NCI-H2196 treated with DMSO at 0.1 percent for 48 hours (cell line): ENCODE data around the gene RAP1GDS1.
"Not testable (repeated sequence)": the region's sequence is repeated elsewhere in the genome, so short reads cannot be mapped to it uniquely, and the experiment has no call there.

Experiments used
- DNase-seq: peaks from one replicate; lab custom pipeline; 2025; ENCODE audit not compliant: unreplicated experiment; lab: John Stamatoyannopoulos, UW

RAP1GDS1 gene

GRCh38 chr4:98288671-98289070 lies 27.5 kb downstream of the RAP1GDS1 start:
- DNase-seq: not testable (repeated sequence)

DNA sequence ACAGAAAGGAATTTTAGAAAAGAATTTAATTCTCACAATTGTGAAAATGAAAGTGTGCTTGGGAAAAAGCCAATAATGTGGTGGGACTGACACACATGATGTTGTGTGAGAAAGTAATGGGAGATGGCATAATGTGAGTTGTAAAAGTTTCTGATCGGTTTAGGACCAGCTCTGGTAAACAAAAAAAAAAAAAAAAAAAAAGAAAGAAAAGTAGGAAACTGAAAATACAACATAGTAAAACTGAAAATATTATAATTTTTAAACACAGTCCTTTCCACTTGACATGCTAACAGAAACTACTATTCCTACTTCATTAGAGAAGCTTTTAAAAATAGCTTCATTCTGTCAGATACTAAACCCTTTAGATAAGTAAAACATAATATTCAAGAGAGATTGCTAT lies 28.2 kb downstream of the RAP1GDS1 start:
- no peak for DNase-seq

GRCh38 chr4:98290511-98290910 lies 29.3 kb downstream of the RAP1GDS1 start:
- no peak for DNase-seq

DNA sequence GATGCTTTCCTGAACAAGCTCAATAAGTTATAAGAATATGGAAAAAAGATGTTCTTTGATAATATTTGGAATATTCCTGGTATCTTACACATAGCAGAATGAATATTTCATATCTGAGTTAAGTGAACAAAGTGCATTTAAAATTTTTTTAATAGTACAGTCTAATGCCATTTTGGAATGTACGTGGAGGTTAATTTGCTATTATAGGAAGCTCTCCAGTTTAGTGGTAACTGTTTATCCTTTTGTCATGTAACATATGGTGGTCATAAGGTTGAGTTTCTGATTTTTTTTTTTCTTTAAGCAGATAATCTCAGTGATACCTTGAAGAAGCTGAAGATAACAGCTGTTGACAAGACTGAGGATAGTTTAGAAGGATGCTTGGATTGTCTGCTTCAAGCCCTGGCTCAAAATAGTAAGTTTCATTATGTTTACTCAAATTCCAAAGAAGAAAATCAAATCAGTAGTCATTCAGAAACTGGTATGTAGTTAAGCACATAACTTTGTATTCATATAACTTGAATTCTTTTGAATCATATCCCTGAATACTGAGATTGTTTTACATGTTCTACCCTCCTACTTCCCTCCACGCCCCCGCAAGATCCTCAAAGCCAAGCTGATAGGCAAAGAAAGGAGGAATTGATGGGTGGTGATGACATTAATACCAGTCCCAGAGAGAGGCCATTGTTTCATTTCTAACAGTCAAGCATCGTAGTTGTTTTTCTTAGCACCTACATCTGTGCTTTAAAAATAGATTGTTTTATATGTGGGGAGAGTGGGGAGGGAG lies 32.1 kb downstream of the RAP1GDS1 start:
- no peak for DNase-seq

GRCh38 chr4:98298022-98298421 lies 36.8 kb downstream of the RAP1GDS1 start:
- no peak for DNase-seq

- no peak for DNase-seq
Observed at GRCh38 chr4:98300706-98301105, 39.5 kb downstream of the RAP1GDS1 start.

DNA sequence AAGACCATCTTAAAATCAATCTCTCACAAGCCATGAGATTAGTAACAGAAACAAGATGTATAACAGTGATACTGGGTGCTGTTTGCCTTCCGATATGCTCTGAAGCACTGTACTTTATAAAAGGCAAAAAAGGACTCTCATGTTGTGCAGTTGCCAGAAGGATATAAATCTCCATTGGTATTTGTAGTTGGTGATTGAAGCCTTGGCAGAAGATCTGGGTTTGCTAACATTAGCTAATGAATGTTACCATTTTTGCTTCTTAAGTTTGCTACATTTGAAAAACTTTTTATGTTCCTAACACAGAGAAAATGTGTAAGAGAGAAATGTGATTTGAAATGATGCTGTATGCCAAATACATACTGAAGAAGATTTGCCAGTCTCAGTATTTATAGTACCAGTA lies 44.4 kb downstream of the RAP1GDS1 start:
- no peak for DNase-seq

- no peak for DNase-seq
Observed at GRCh38 chr4:98310867-98311266, 49.7 kb downstream of the RAP1GDS1 start.

- no peak for DNase-seq
Observed at GRCh38 chr4:98311656-98312055, 50.5 kb downstream of the RAP1GDS1 start.

DNA sequence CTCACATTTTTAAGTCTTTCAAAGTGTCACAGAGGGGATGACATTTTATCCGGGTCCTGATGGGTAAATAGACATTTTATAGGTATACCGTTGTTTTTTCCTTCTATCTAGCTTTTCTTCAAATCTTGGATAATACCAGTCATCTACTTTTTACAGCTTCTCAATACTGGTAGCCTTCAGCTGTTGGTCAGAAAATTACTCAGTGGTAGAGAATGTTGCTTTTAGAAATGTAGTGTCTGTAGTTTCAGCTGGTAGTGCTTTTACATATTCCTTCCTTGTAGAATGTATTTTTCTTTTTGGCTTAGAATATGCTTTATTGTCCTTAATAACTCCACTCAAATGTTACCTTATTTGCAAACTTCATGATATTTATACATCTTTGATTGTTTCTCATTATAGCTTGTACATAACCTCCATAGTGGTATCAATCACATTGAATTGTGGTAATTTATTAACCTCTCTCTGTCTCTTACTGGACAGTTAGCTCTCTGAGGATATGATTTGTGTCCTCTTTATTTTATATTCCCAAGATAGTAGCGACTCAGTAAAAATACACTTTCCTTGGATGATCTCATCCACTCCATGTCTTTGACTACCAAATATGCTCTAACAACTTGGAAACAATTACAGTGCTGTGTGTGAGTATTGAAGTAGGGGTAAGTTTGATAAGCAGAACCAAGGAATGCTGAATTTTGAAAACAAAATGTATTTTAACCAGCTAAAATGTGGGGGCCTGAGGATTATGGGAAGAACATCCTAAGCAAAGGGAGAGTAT lies 53.8 kb downstream of the RAP1GDS1 start:
- no peak for DNase-seq

- DNase-seq: no peak
Observed at GRCh38 chr4:98318521-98318920, 57.3 kb downstream of the RAP1GDS1 start.

DNA sequence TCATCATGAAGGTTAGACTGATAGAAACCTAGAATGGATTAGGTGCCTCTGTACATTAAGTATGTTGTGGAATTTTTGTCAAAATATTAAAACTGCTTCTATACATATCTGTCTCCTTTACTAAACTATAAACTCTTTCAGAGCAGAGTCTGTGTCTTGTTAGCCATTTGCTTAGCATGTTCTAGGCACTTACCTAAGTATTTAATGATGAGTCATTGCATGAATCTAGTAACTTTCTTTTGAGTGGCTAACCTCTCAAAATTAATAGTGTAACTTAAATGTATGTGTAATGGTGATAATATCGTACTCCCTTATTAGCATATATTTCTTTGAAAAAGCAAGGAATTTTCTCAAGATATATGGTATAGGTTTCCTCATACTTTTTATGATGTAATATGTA lies 57.8 kb downstream of the RAP1GDS1 start:
- no peak for DNase-seq

- no peak for DNase-seq
Observed at GRCh38 chr4:98326168-98326567, 65.0 kb downstream of the RAP1GDS1 start.

GRCh38 chr4:98327694-98328093 lies 66.5 kb downstream of the RAP1GDS1 start:
- DNase-seq: no peak

GRCh38 chr4:98329879-98330640 lies 68.9 kb downstream of the RAP1GDS1 start:
- DNase-seq: not testable (repeated sequence)

GRCh38 chr4:98332017-98332416 lies 70.8 kb downstream of the RAP1GDS1 start:
- DNase-seq: no peak

- no peak for DNase-seq
Observed at GRCh38 chr4:98334461-98334860, 73.3 kb downstream of the RAP1GDS1 start.

DNA sequence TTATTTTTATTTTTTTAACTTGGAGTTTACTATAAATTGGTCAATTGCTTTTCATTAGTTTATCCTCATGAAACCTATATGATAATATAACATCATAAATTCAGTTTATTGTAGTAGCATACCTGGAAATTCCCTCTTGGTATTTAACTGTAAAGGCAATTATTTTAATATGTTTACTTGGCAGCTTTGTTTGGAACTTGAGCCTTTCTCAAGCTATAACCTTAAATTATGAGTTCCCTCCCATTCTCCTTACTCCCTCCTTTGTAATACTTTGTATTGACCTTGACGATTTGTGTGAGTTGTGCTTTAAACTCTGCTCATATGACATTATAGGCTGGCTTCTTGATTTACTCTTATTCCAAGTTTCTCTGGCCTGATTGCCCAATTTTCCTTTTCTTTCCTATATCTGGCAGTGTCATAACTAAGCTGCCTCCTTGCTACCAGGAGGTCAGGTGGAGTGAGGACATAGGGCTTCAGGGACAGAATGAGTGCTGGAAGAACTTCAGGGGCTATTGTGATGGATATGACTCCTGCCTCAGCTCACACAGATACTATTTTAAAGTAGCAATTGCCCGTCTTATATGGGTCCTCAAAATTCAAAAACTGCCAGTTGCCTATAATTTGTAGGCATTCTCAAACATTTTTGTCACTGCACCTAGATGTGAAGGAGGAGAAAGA lies 77.7 kb downstream of the RAP1GDS1 start:
- DNase-seq: no peak

DNA sequence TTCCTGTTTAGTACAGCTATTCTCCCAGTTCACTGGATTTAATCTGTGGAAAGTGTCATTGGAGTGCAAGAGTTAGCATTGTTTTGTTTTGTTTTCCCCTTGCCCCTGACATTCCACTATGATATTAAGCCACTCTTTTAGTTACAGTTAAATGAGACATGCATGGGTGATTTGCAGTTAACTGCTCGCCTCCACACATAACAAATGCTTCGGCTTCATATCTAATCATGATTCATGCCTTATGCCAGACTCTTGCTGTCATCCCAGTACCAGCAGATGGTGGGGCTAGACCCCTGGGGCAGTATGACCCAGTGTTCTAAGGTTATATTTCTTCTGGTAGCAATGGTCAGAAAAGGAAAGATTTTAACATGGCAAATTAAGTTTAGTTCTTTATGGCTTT lies 80.1 kb downstream of the RAP1GDS1 start:
- no peak for DNase-seq

- no peak for DNase-seq
Observed at GRCh38 chr4:98343626-98344025, 82.4 kb downstream of the RAP1GDS1 start.

DNA sequence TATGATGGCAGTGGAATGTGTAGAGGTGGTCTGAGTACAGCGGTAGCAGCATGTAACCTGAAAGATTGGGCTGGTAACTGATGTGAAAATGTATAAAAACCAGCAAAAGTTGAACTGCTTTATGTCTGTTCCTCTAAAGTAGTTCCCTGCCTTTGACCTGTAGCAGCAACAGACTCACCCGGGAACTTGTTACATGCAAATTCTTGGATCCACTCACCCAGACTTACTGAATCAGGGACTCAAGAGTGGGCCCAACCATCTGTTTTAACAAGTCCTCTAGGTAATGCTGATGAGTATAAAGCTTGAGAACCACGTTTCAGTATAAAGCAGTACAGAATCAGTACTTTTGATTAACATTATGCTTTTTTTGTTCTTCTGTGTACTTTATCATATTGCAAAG lies 84.7 kb downstream of the RAP1GDS1 start:
- DNase-seq: no peak
